Prostate gland (tissue), 2 donors: ENCODE results near the gene SLC6A3. TPM values are rescaled to one million over a fixed set of nuclear protein-coding genes. Genes with fewer than 3 reads are reported as not detected.

Experiments
- DNase-seq: peaks from one replicate; pipeline ENCODE4 v3.0.0-alpha.2; 2019; ENCODE audit warnings: low spot score
- H3K27ac ChIP-seq, 2 donors: fragments of 200-600 bp; sonication (generic); 2 replicates each; pipeline ENCODE4 v1.5.1; 2017 to 2019
- H3K27me3 ChIP-seq: fragments of 200-600 bp; sonication (generic); replicated peaks from 2 replicates; pipeline ENCODE4 v1.5.1; 2019; ENCODE audit not compliant: insufficient read depth
- H3K36me3 ChIP-seq, 2 donors: fragments of 200-600 bp; sonication (generic); 1 replicate in 1 of 2; 2 replicates in 1 of 2; pipeline versions ENCODE4 v1.5.1 to v1.8.1; 2017 to 2019
- H3K4me1 ChIP-seq: fragments of 200-600 bp; sonication (generic); replicated peaks from 2 replicates; pipeline ENCODE4 v1.5.1; 2019
- H3K4me3 ChIP-seq, 2 donors: fragments of 200-600 bp; sonication (generic); 2 replicates each; pipeline ENCODE4 v1.5.1; 2017 to 2019
- H3K9me3 ChIP-seq: fragments of 200-600 bp; sonication (generic); 2 replicates; pipeline ENCODE4 v1.5.1; 2017
- CTCF ChIP-seq, 4 experiments: fragments of 200-600 bp in 2 of 4; fragments of 450-650 bp in 2 of 4; sonication (generic) in 2 of 4; IDR thresholded peaks; 1 replicate in 3 of 4; 2 replicates in 1 of 4; pipeline ENCODE4 v1.5.1; 2016 to 2019; ENCODE audit warnings: antibody characterized with exemption in 4 of 4, mild to moderate bottlenecking in 2 of 4, moderate library complexity in 2 of 4
- POLR2A ChIP-seq: fragments of 450-650 bp; IDR thresholded peaks from one replicate; pipeline ENCODE4 v1.6.1; 2016; ENCODE audit warnings: antibody characterized with exemption, mild to moderate bottlenecking
- POLR2AphosphoS5 ChIP-seq: sonication (generic); formaldehyde crosslinking; IDR thresholded peaks from one replicate; pipeline ENCODE4 v1.6.1; 2017; ENCODE audit warnings: antibody characterized with exemption
- WGBS: methylation state at CpG from one replicate; pipeline ENCODE4 v1.1.5; 2018; 5-methylcytosine and 5-hydroxymethylcytosine counted together
- intact Hi-C: fragments of 100-400 bp; cut with DNase I; formaldehyde crosslinking; loops from one replicate; pipeline ENCODE4 v1.14.2; 2022
- total RNA-seq, 2 donors: library from RNA; depleted of rRNA; stranded (reverse); fragments of >200 nt; gene quantifications; one replicate each; pipeline ENCODE4 v1.1.0, GENCODE V29; 2016

SLC6A3 gene
- total RNA-seq, 2 donors from 2014 or later = 4.6 TPM; not detected in 1

DNA sequence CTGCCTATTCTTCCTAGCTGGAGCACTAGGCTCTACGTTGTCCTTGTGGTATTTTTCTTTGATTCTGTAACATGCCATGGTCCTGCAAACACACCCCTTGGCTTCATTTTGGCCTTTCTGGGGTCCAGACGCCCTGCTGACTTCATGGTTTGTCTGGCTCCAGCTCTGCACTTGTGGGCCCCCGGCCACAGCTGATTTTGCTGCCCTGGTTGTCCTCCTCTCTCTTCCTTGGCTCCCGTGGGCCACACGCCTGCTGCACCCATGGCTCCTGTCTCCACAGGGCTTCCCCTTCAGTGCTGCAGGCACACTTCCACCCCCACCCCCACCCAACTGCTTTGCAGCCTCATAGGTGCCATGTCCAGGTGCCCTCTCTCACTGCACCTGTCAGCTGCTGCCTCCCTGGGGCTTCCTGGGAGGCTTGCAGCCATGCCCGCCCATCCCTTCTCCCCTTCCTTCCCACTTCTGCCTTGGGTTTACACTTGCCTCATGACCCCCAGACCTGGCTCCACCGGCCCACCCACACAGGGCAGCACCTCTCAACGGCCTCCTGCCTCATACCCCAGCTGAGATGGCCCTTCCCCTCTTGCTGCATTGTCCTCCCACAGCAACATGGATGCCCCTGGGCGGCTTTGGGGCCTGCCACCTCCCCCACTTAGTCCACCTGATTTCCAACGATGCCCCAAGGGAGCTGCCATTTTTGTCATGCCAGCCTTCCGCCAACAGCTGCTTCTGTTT is 25.6 kb downstream of the SLC6A3 start:
- no peaks in the 10 kb centered on the region for H3K9me3 ChIP-seq
- H3K36me3 ChIP-seq = no peaks in the 10 kb centered on the region
- no peak for DNase-seq
- no peak overlapping the region for H3K4me3 ChIP-seq
- no peaks in the 10 kb centered on the region for H3K4me1 ChIP-seq
- WGBS = 78% methylated on average over 11 of the region's 11 CpGs
- no peak overlapping the region for H3K27ac ChIP-seq
- intact Hi-C loops = no loop called here
- TF ChIP-seq CTCF (IDR thresholded peaks at IDR 0.05) (no peak), POLR2A (no peak), POLR2AphosphoS5 (no peak)
- no peaks in the 10 kb centered on the region for H3K27me3 ChIP-seq

- no peaks in the 10 kb centered on the region for H3K4me1 ChIP-seq
- no peak overlapping the region for H3K4me3 ChIP-seq
- H3K36me3 ChIP-seq = no peaks in the 10 kb centered on the region
- TF ChIP-seq POLR2AphosphoS5 (no peak), CTCF (IDR thresholded peaks at IDR 0.05) (no peak), POLR2A (no peak)
- intact Hi-C loops = no loop called here
- no peak overlapping the region for H3K27ac ChIP-seq
- H3K27me3 ChIP-seq = no peaks in the 10 kb centered on the region
- no peaks in the 10 kb centered on the region for H3K9me3 ChIP-seq
- DNase-seq = no peak
These were observed 26.3 kb downstream of the SLC6A3 start for GRCh38 chr5:1418921-1419280.

- intact Hi-C loops = no loop called here
- TF ChIP-seq POLR2AphosphoS5 (no peak), CTCF (IDR thresholded peaks at IDR 0.05) (no peak), POLR2A (no peak)
- 85% methylated on average over 2 of the region's 2 CpGs for WGBS
These were observed 26.9 kb downstream of the SLC6A3 start for GRCh38 chr5:1418238-1418920.

GRCh38 chr5:1417586-1418225 is 27.5 kb downstream of the SLC6A3 start:
- Histone ChIP-seq H3K4me3 (no peak overlapping the region), H3K4me1 (no peaks in the 10 kb centered on the region), H3K27ac (no peak overlapping the region), H3K27me3 (no peaks in the 10 kb centered on the region), H3K9me3 (no peaks in the 10 kb centered on the region), H3K36me3 (no peaks in the 10 kb centered on the region)
- WGBS = 67% methylated on average over 6 of the region's 6 CpGs
- DNase-seq = no peak
- intact Hi-C loops = no loop called here
- TF ChIP-seq POLR2AphosphoS5 (no peak), POLR2A (no peak), CTCF (IDR thresholded peaks at IDR 0.05) (no peak)

More at GRCh38 chr5:1418238-1418920, 26.9 kb downstream of the SLC6A3 start:
- no peaks in the 10 kb centered on the region for H3K9me3 ChIP-seq
- H3K27ac ChIP-seq = no peak overlapping the region
- no peak for DNase-seq
- no peaks in the 10 kb centered on the region for H3K27me3 ChIP-seq
- H3K36me3 ChIP-seq = no peaks in the 10 kb centered on the region
- no peak overlapping the region for H3K4me3 ChIP-seq
- H3K4me1 ChIP-seq = no peaks in the 10 kb centered on the region
